NCI-H1694 treated with DMSO at 0.1 percent for 48 hours (cell line): ENCODE results near the gene GPR37.

ENCODE experiments used
- DNase-seq: peaks from one replicate; lab custom pipeline; 2025; lab: John Stamatoyannopoulos, UW

Gene GPR37

GRCh38 chr7:124780056-124780455 is 14.5 kb upstream of the GPR37 start:
- DNase-seq: no peak

GRCh38 chr7:124779620-124780019 is 14.0 kb upstream of the GPR37 start:
- no peak for DNase-seq

- no peak for DNase-seq
Measured at GRCh38 chr7:124779194-124779593, 13.6 kb upstream of the GPR37 start.

GRCh38 chr7:124777268-124777667 is 11.7 kb upstream of the GPR37 start:
- no peak for DNase-seq

GRCh38 chr7:124776153-124776552 is 10.6 kb upstream of the GPR37 start:
- DNase-seq: no peak

GRCh38 chr7:124775422-124775821 is 9.8 kb upstream of the GPR37 start:
- DNase-seq: no peak

- DNase-seq: no peak
Measured at GRCh38 chr7:124773938-124774337, 8.3 kb upstream of the GPR37 start.

- no peak for DNase-seq
Measured at GRCh38 chr7:124773339-124773738, 7.7 kb upstream of the GPR37 start.

- DNase-seq: no peak
Measured at GRCh38 chr7:124769136-124769535, 3.5 kb upstream of the GPR37 start.

- no peak for DNase-seq
Measured at GRCh38 chr7:124768525-124768924, 2.9 kb upstream of the GPR37 start.

GRCh38 chr7:124764847-124765400 is 668 bp downstream of the GPR37 start:
- DNase-seq: peak; percentile 12

- no peak for DNase-seq
Measured at GRCh38 chr7:124764051-124764846, 1.3 kb downstream of the GPR37 start.

GRCh38 chr7:124762611-124763143 is 2.9 kb downstream of the GPR37 start:
- no peak for DNase-seq

- no peak for DNase-seq
Measured at GRCh38 chr7:124761164-124761715, 4.4 kb downstream of the GPR37 start.

- no peak for DNase-seq
Measured at GRCh38 chr7:124758327-124758726, 7.3 kb downstream of the GPR37 start.

GRCh38 chr7:124754576-124755268 is 10.9 kb downstream of the GPR37 start:
- no peak for DNase-seq

GRCh38 chr7:124752310-124752709 is 13.3 kb downstream of the GPR37 start:
- no peak for DNase-seq

- DNase-seq: no peak
Measured at GRCh38 chr7:124751027-124751426, 14.6 kb downstream of the GPR37 start.

- DNase-seq: no peak
Measured at GRCh38 chr7:124747072-124747471, 18.5 kb downstream of the GPR37 start.

GRCh38 chr7:124738639-124739038 is 27.0 kb downstream of the GPR37 start:
- DNase-seq: no peak

GRCh38 chr7:124737760-124738300 is 27.8 kb downstream of the GPR37 start:
- no peak for DNase-seq

- no peak for DNase-seq
Measured at GRCh38 chr7:124728610-124729009, 37.0 kb downstream of the GPR37 start.
